Stimulated activated CD8-positive, alpha-beta memory T cell treated with anti-CD3 and anti-CD28 coated beads, Interleukin-7, amount 100 ng/mL, for 24 hours (primary cell): Measurements from ENCODE around the gene C9orf50.
"Not testable (repeated sequence)": the region's sequence is repeated elsewhere in the genome, so short reads cannot be mapped to it uniquely, and the experiment has no call there.

Experiments used
- DNase-seq: peaks from one replicate; pipeline ENCODE4 v3.0.0-alpha.2; 2020; ENCODE audit warnings: low read depth

The C9orf50 gene

DNA sequence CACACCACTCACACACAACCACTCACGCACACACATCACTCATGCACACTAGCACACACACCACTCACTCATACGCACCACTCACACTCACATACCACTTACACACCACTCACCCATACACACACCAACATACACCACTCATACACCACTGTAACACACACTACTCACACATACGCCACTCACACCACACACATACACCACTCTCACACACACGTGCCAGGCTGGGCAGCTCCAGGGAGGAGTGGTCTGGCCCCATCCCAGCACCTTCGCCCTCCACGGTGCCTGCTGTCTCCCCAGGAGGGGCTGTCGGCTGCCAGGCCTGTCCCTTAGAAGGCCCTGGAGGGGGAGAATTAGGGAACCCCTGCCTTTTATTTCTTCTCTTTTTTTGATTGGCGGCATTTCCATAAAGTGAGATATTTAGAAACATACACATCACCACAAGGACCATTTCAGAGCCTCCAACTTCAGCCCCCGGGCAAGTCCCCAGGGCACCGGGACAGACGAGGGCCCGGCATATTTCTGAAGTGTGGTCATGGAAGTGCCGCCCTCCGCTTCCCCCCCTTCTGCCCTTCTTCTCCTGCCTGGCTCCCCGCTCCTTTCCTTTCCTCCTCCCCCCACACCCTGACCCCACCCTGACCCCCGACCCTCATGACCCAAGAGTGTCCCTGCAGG is 27.3 kb upstream of the C9orf50 start:
- no peak for DNase-seq

DNA sequence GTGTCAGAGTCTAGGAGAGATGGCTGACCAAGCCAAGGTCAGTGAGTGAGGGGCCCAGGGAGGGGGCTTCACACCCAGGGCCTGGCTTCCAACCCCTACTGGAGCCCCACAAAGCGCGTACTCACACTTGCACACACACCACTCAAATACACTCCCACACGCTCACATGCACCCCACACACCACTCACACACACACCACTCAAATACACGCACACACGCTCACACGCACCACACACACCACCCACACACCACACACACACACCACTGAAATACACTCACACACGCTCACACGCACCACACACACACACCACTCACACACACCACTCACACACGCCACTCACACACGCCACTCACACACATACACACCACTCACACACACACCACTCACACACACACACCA is 26.7 kb upstream of the C9orf50 start:
- no peak for DNase-seq

DNA sequence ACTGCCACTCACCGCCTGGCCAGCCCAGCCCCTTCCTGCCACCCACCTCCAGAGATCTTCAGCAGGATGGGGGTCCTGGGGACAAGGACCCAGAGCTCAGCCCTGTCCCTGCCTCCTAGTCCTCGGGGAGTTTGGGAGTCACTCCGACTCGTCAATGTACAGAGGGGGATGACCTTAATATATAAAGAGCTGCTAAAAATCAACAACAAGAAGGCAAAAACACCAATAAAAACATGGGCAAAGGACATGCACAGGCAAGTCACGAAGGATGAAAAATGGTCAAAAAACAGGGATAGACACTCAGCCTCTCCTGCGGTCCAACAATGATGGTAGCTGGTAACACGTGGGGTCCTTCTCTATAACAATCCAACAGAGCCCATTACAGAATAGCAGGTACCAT is 25.8 kb upstream of the C9orf50 start:
- DNase-seq, result no peak

DNA sequence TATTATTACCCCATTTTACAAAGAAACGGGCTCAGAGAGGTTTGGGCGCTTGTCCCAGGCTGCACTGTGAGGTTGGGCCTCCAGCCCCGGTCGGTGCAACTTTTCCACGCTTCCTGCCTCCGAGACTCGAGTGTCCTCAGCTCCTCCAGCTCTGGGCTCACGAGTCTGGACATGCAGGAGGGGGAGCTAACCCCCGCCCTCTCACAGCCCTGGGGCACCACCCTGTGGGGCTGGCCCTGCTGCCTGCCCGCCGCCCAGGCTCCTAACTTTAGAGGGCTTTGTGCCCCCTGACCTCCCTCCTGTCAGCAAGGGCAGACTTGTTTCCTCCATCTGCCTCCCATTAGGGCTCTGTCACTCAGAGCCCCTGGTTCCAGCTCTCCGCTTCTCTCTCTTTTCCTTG is 25.4 kb upstream of the C9orf50 start:
- DNase-seq, result no peak

DNA sequence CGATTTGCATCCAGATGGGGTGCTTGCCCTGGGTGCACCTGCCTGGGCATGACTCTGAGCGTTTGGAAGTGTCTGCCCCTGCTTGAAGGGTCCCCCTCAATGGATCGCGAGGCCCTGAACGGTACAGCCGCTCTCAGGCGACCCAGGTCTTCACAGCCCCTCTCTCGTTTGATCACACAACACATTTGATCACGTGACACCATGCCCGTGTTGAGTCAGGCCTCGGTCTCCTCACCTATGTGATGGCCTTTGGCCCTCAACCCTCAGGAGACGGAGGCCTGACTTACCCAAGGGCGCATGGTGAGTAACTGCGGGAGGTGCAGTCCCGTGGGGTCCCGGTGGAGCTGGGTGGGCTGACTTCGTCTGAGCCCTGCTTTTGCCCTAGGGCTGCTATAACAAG is 24.0 kb upstream of the C9orf50 start:
- no peak for DNase-seq

DNA sequence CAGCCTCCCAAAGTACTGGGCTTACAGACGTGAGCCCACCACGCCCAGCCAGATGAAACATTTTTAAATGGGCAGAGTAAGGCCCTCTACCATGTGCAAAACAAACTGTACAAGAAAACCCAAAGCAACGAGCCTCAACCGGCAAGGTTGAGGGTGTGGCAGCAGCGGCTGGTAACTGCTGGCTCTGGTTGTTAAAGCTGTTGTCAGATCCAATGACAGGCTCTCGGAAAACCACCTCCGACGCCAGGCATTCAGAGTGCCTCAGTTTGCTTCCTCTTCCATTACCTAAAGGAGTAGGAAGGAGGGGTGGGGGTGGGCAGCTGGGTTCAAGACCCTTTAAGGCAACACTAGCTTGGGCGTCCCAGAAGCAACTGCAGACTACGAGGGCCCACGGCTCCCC is 23.5 kb upstream of the C9orf50 start:
- DNase-seq, result no peak

DNA sequence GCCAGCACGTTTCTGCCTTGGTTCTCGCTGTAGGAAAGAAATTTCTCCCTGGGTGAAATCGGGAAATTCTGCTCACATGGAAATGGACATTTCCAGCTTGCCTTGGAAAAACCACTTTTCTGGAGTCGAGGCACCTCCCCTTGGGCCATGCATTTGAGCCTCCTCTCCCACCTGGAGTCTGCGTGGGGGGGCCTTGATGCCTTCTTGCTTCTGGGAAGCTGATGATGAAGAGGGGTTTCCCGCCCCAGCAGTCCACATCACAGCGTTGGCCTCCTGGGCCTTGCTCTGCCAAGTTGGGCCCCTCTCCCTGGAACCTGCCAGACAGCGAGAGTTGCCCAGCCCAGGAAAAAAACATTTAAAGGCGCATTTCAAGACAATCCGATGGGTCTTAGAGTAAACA is 22.8 kb upstream of the C9orf50 start:
- DNase-seq, result no peak

DNA sequence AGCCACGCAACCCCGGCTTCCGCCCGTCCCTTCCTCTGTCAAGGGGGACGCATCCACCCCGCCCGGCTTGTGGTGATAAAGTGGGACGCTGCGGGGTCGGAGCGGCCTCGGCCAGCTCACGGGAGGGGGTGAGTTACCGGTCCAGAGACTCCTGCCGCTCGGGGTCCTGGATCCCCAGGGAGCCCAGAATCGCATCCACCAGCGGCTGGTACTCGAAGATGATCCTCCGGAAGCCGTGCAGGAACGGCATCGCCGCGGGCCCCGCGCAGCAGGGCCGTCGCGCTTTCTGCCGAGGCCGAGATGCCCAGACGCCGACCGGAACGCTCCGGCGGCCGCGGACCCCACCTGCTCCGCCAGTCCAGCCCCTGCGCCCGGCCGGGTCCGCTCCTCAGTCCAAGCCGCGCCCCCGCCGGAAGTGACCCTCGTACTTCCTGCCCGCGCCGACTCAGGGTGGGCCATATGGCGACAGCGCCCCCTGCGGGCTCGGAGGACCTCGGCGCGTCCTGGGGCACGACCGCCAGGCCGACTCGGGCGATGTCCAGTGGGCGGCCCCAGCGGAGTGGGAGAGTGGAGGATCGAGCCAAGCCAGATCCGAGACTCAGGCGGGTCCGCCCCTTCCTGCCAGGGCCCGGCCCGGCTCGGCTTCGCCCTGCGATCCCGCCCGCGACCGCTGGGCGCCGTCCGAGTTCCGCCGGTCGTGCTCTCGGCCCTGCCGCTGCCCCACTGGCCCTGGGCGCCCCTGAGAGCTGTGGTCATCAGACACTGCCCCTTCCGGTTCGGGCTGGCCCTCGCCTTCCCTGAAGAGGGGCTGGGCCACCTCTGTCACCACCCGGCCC is 21.1 kb upstream of the C9orf50 start, which contains the start of gene ASB6:
Gene ASB6 (minus strand): TSS at position 402 of the 836 bp plus-strand sequence. CDS start 152 bp downstream, at position 250.
- DNase-seq, result peak; percentile 97

DNA sequence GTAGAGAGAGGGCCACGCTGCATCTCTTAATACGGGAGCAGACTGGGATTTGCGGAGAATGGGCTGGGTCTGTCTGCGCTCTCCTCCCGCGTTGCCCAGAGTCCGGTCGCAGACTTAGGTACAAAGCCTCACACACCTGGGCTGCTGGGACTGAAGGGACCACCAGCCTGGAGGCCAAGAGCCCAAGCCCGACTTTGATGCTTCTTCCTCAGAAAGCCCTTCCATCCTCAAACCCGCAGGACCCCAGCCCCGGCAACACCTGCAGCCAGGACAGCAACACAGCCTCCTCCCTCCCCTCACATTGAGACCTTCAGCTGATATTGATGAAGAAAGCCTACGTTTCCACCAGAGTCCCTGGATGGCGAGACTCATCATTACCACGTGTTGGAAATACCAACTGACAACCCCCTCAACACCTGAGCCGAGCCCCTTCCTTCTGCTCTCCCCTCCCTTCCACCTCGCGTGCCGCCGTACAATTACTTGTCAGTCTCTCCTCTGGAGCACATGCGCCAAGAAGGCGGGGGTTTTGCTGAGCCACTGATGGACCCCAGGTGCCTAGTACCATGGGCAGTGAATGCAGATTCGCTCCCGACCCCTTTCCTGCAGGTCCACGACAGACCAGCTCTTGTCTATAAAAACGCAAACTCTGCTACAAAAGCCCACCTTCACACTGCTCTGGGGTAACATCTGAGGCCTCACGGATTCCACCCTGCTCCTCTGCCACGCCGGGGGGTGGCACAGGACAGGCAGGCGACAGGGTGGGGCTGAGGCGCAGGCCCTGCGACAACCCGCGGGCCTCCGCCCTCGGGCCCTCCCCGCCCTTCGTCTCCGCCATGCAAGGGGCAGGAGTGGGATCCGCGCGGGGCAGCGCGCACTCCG is 20.2 kb upstream of the C9orf50 start:
- DNase-seq, result no peak

DNA sequence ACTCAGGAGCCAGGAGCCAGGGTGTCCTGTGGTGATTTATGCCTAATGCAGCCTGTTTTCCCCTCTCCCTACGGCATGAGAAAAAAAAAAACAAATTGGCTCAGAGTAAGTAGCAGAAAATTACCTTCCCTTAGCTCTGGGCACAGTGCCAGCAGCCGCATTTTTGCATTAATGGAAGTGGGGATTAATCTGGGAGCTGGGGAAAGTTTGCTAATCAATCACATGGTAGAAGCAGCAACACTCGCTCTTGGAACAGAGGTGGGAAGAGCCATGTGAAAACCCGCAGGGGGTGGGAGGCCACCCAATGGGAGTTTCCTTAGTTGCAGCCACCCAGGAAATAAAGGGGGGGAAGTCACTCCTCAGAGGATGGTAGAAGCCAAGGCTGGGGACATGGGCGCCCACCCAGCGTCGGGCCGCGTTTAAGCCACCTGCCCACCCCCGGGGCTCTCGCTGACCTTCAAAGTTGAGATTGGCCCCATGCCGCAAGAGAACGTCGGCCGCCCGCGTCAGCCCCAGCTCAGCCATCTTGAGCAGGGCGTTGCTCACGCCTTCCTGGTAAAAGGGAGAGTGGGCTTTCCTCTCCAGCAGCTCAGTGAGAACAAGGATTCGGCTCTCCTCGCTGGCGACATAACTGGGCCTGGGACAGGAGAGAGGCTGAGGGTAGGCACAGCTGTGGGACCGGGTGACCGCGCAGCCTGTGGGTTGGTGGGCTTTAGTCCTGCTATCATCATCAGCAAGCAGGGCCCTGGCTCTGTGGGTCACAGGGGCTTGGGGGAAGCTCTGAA is 19.4 kb upstream of the C9orf50 start:
- DNase-seq, result no peak

DNA sequence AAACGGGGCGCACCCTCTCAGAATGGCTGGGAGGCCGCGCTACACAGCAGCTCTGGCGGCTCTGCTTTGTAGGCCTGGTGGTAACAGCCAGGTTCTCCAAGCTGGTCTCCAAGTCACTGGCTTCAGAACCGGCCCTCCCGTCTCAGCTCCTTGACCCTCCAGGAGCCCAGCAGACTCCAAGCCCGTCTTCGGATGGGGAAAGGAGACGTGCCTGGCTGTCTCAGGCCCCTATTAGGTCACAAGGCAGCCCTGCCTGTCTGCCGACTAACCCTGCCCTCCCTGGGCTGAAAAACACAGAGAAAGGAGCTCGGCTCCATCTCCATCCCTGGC is 18.8 kb upstream of the C9orf50 start:
- no peak for DNase-seq

DNA sequence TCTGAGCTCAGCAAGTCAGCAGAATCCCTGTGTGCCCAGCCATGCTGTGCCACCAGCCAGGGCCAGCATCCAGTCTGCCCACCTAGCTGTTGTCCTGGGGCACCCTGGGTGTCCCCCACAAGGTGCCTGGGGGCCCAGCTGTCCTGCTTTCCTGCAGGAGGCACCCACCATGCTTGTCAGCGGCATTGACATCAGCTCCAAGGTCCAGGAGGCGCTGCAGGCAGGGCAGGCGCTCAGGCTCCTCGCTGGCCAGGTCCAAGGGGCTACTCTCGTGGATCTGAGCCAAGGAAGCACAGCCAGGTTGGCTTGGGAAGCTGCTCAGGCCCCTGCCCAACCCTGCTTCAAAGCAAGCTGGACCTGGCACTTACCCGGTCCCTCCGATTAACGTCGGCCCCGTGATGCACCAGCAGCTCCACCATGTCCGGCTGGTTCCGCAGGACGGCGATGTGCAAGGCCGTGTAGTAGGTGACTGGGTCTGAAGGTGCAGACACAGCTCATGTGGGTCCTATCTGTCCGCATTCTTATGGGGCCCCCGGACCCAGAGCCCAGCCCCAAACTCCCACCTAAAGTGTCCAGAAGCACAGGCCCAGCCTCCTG is 18.2 kb upstream of the C9orf50 start:
- DNase-seq, result no peak

DNA sequence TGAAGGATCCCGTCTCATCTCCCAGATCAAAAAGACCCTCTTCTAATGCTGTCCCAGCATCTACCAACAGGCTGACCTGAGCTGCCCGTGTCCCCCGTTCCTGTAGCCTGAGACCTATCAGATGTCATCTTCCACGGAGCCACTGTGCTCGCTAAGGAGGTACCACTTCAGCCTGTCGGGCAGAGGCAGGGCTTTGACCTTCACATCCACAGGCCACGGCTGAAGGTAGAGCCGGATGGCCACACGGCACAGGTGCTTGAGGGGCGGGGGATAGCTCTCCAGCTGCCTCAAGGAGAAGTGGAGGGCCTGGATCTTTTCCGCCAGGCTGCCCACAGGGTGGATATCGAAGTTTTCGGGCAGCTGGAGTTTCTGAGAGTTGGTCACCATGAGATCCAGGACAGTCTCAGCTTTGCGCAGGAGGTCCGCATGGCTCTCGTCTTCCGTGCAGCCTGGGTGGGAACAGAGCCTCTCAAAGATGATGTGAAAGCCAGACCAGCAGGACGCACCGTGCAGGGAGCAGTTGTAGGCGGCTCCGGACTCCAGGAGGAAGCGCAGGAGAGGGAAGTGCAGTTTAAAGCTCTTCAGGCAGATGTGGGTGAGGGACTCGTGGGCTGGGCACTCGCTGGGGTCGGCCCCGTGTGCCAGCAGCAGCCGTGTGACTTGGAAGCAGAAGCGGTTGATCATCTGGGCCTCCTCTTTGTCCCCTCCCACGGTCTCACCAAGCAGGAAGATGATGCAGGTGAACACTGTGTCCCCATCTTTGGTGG is 17.0 kb upstream of the C9orf50 start:
- no peak for DNase-seq

DNA sequence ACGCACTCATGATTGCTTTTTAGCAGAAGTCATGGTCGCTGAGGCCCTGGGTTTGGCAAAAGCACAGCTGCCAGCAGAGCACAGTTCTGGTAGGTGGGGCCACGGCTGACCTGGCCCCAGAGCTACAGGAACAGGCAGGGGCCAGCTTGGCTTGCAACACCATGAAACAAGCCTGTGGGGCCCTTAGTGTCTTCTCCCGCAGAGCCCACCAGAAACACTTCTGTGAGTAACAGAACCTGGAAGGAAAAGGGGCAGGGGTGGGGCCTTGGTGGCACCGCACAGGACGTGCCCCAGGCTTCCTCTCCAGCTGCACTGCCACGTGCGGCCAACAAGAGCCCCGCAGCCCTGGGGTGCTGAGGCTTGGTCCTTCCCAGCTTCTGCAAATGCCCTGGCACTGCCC is 16.2 kb upstream of the C9orf50 start:
- DNase-seq, result no peak

DNA sequence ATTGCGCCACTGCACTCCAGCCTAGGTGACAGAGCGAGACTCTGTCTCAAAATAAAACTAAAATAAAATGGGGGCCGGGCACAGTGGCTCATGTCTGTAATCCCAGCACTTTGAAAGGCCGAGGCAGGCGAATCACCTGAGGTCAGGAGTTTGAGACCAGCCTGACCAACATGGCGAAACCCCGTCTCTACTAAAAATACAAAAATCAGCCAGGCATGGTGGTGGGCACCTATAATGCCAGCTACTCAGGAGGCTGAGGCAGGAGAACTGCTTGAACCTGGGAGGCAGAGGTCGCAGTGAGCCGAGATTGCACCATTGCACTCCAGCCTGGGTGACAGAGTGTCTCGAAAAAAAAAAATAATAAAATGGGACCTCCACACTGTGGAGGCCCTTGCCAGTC is 15.4 kb upstream of the C9orf50 start:
- not testable (repeated sequence) for DNase-seq

DNA sequence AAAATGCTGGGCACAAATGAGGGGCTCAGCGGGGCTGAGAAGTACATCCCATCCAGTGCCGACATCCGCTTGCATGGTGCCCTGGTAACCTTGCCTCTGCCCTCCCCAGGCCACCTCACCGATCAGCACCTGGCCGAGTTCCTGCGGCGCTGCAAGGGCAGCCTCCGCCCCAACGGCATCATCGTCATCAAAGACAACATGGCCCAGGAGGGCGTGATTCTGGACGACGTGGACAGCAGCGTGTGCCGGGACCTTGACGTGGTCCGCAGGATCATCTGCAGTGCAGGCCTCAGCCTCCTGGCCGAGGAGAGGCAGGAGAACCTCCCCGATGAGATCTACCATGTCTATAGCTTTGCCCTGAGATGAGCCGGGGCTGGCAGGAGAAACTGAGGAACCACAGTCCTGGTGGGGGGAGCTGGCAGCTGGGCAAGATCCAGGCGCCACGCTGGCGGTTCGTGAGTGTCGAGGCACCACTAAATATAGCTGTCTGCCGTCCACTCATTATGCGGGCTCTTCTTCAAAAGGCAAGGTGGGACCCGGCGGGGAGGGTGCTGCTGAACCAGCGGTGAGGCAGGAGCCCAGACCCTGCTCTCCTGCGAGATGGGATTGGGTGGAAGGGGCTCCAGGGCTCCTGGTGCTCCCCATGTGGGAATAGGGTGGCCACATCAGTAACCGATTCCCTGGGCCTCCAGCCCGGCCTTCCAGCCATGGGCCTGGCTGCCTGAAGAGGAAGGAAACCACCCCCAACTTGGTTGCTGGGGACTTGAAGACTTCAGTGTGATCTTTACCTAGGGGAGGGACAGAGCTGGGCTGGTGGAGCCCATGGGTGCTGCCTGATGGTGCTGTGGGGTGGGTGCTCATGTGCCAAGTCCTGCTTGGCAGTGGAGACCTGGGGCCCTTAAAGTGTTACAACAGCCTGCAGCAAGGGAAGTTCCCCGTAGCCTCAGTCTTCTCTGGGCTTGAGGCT is 14.5 kb upstream of the C9orf50 start:
- DNase-seq, result no peak

DNA sequence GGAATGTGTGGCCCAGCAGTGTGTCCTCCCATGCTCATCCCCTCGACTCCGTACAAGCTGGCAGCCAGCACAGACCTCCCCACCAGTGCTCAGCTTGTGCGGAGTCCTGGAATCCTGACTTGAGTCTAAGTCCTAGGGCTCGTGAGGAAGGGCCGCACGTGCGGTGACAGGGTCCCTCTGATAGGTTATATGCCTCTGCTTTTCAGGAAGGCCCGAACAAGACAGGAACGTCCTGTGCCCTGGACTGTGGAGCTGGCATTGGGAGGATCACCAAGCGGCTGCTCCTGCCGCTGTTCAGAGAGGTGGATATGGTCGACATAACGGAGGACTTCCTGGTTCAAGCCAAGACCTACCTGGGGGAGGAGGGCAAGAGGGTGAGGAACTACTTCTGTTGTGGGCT is 12.9 kb upstream of the C9orf50 start:
- DNase-seq, result no peak

DNA sequence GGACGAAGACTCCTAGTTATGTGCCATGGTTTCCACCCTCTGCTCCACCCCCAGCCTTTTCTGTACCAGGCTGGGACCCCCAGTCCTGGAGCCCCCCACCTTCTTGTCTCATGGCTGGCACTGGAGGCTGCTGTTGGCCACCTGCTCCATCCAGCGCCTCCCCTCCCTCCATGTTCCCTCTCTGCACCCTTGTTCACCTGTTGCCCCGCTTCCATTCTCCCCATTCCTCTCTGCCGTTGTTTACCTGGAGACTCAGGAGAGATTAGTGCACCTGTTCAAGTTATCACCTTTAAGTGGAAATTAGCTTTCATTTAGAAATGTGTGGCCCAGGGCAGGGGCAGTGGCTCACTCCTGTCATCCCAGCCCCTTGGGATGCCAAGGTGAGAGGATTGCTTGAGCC is 12.3 kb upstream of the C9orf50 start:
- no peak for DNase-seq

DNA sequence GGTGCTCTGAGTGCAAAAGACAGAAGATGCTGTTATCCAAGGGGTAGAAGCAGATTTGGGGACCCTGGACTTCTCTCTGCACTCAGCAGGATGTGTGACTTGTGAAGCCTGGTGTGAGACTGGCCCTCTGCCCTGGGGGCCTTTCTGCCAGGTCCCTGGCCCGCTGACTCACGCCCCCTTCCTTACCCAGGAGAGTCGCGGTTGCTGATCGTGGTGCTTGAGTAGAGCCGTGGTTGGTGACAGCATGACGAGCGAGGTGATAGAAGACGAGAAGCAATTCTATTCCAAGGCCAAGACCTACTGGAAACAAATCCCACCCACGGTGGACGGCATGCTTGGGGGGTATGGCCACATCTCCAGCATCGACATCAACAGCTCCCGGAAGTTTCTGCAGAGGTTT is 11.6 kb upstream of the C9orf50 start:
- no peak for DNase-seq
